ENCODE data around the gene STX12.
"Not testable (repeated sequence)": the region's sequence is repeated elsewhere in the genome, so short reads cannot be mapped to it uniquely, and the experiment has no call there.

Gene STX12

GRCh38 chr1:27871076-27871475 is 98.1 kb downstream of the STX12 start:
- not testable (repeated sequence) for DNase-seq

GRCh38 chr1:27872059-27872801 is 99.2 kb downstream of the STX12 start, which contains the start of gene THEMIS2:
Gene THEMIS2 (plus strand): TSS chr1:27872544. CDS start chr1:27872572, 28 bp downstream.
- DNase-seq = peak; percentile 81

- DNase-seq = peak; percentile 75
Measured at GRCh38 chr1:27872802-27873551, 100.0 kb downstream of the STX12 start.

GRCh38 chr1:27873671-27874384 is 100.8 kb downstream of the STX12 start:
- peak; percentile 45 for DNase-seq
